ELF-1 (cell line): ENCODE results near the gene TCP11.
A peak's percentile ranks its signal among the peaks of the same experiment; 100 is the strongest.

ENCODE experiments used
- DNase-seq: peaks from one replicate; pipeline ENCODE4 v3.0.0-alpha.2; 2016; ENCODE audit warnings: low read depth, low spot score

TCP11 gene

GRCh38 chr6:35093118-35093445, 48.1 kb downstream of the TCP11 start:
- DNase-seq: no peak

GRCh38 chr6:35092362-35093117, 48.6 kb downstream of the TCP11 start:
- no peak for DNase-seq

GRCh38 chr6:35091346-35092083, 49.6 kb downstream of the TCP11 start:
- DNase-seq: no peak

- DNase-seq: no peak
Observed at GRCh38 chr6:35090734-35091133, 50.4 kb downstream of the TCP11 start.

- DNase-seq: no peak
Observed at GRCh38 chr6:35089935-35090505, 51.1 kb downstream of the TCP11 start.

GRCh38 chr6:35089216-35089934, 51.8 kb downstream of the TCP11 start:
- peak; percentile 0 for DNase-seq

- DNase-seq: peak; percentile 2
Observed at GRCh38 chr6:35088281-35089215, 52.6 kb downstream of the TCP11 start.

- DNase-seq: peak; percentile 0
Observed at GRCh38 chr6:35087361-35088280, 53.5 kb downstream of the TCP11 start.

- no peak for DNase-seq
Observed at GRCh38 chr6:35086636-35087360, 54.3 kb downstream of the TCP11 start.

GRCh38 chr6:35086282-35086632, 54.9 kb downstream of the TCP11 start:
- no peak for DNase-seq

- DNase-seq: no peak
Observed at GRCh38 chr6:35085359-35086281, 55.5 kb downstream of the TCP11 start.

- no peak for DNase-seq
Observed at GRCh38 chr6:35084511-35085203, 56.5 kb downstream of the TCP11 start.

GRCh38 chr6:35084041-35084491, 57.1 kb downstream of the TCP11 start:
- no peak for DNase-seq

- no peak for DNase-seq
Observed at GRCh38 chr6:35083507-35083906, 57.6 kb downstream of the TCP11 start.

- no peak for DNase-seq
Observed at GRCh38 chr6:35082733-35083403, 58.3 kb downstream of the TCP11 start.

GRCh38 chr6:35082046-35082732, 59.0 kb downstream of the TCP11 start:
- no peak for DNase-seq
